ENCODE measurements around the gene HOXD11.

GRCh38 chr2:176075481-176075880 lies 31.6 kb upstream of the HOXD11 start:
- TF ChIP-seq CTCF (conservative IDR thresholded peaks at IDR 0.05 in 1 of 2, IDR thresholded peaks at IDR 0.05 in 1 of 2; ENCODE audit: extremely low read depth in 1 of 2, insufficient read depth in 1 of 2, low read depth in 1 of 2, low read length in 2 of 2): no peak
- TF ChIP-seq EZH2 (IDR thresholded peaks at IDR 0.05; ENCODE audit: borderline replicate concordance, low read length): peak; percentile 77

Data from mammary epithelial cell (primary cell).